ENCODE data around the gene FAM167B.
A peak's percentile ranks its signal among the peaks of the same experiment; 100 is the strongest.

Gene FAM167B

DNA sequence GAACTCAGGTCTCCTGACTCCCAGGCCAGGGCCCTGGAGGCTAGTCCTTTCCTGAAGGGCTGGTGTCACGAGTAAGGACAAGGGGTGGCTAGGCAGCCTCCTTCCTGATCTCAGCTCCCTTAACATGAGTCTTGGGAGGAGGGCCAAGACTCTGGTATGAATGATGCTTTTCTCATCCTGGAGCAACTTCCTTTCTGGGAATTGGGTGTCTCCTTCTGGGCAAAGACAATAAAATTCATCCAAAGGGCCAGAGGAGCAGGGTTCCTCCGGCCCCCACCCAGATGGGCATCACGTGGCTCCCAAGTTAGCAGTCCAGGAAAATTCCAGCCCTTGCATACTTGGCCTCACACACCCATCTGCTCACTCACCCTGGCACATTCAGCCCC lies at the start of gene FAM167B:
Gene FAM167B (plus strand): TSS at position 335 of the 386 bp plus-strand sequence. CDS start 200 bp downstream, outside the sequence.
- DNase-seq = no peak

DNA sequence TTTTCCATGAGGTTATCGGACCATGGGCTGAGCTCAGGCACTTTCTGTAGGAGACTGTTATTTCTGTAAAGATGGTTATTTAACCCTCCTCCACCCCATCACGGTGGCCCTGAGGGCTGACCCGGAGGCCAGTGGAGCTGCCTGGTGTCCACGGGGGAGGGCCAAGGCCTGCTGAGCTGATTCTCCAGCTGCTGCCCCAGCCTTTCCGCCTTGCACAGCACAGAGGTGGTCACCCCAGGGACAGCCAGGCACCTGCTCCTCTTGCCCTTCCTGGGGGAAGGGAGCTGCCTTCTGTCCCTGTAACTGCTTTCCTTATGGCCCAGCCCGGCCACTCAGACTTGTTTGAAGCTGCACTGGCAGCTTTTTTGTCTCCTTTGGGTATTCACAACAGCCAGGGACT lies 49.2 kb upstream of the FAM167B start:
- DNase-seq = no peak

DNA sequence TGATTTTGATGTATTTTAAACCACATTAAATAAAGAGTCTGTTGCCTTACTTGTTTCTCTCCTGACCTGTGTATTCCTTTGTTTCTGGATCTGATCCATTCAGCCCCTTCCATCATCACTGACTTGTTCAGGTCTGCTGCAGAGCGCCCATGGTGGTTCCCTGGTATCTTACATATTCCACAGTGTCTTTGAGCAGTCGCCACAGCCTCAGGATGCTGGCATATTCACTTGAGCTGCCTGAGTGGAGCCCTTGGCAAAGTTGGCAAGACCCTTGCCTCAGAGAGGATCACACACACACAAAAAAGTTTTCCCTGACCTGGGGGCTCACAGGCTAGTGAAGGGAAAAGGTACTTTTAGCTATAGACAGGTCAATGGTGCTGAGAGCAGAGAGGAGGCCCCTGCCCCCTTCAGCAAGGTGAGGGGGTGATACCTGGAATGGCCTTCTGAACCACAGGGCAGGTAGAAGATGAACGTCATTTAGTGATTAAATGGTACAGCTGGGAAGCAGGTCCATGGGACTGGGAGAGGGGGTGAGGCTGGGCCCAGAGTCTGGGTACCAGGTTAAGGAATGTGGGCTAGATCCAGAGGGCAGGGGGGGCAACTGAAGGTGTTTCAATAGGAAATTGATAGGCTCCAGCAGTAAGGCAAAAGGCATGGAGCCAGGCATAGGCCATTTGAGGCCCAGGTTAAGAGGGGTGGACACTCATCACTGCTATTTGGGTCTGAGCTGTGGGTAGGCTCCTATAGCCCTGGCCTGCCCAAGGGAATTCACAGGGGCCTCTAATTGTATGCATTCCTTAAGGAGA lies 48.6 kb upstream of the FAM167B start:
- no peak for DNase-seq

DNA sequence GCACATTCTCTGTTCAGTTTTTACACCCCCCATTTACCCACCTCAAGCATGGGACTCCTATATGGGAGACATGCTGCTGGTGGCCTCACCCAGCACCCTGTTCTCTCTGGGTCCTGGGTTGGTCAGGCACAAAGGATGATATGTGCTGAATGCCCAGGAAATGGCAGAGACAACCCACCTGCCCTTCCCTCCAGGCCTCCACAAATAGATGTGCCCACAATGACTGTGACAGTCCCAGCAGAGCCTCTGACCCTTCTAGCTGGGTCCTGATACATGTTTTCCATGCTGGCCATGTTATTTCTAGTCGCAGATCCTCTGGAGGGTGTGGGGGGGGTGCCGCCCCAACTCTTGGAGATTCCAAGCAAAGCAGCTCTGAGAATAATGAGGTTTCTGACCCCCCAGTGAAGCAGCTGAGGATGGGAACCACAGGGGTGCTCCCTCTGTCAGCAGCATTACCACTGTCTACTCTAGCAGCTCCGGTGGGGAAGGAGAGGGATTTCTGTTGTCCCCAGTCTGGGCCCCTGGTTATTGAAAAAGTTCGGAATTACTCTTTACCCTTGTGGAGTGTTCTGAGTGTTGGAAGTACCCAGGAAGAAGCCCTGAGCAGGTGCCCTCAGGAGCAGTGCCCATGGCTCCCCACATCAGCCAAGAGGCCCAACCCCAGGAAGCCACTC lies 47.8 kb upstream of the FAM167B start:
- DNase-seq = no peak

DNA sequence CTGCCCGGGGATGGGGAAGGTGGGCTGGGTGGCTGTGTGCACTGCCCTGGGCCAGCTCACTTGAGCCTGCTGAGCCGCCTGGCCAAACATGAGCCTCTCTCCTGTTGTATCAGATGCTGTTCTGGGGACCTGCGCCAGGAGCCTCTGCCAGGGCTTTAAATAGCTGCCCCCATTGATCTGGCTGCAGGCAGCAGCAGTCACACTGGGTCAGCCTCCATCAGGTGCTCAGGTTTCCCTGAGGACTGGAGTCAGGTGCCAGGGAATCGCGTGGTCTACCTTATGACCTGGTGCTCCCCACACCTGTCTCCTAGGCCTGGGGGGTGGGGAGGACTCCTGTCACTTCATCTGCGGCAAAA lies 47.3 kb upstream of the FAM167B start:
- DNase-seq = peak; percentile 35 to 75

DNA sequence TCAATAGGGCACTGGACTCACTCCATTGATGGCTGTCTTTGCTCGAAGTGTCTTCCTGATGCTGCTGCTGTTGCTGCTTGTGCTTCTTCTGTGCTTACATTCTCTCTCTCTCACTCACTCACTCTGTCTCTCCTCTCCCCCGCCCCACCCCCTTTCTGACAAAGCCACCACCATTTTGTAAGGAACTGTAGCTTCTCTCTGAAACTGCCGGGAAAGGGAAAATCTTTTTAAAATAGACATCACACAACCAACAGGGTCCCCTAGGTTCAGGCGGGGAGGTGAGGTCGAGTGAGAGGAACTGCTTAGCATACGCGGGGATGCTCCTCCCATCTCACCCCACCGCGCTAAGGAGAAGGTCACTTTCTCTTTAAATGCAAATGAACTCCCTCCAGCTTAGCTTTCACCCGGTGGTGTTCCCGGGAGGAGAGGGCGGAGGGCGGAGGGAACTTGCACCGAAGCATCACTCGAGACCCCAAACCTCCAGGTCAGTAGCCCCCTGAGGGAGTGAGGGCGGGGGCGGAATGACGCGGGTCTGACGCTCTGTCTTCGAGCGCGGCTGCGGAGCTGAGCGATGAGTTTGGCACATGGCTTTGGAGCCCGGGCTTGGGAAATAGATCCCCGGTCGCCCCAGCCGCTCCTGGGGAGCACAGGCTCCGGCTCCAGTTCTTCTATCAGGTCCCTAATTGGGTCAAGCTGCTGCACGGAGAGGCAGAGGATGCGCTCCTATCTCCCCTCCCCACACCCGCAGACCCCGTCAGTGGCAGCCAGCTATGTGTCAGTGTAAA lies 46.6 kb upstream of the FAM167B start, which contains the start of gene CCDC28B:
Gene CCDC28B (plus strand): TSS at position 370 of the 785 bp plus-strand sequence. CDS start 1,341 bp downstream, outside the sequence.
- DNase-seq = peak in 1 of 2 experiments; percentile 45

DNA sequence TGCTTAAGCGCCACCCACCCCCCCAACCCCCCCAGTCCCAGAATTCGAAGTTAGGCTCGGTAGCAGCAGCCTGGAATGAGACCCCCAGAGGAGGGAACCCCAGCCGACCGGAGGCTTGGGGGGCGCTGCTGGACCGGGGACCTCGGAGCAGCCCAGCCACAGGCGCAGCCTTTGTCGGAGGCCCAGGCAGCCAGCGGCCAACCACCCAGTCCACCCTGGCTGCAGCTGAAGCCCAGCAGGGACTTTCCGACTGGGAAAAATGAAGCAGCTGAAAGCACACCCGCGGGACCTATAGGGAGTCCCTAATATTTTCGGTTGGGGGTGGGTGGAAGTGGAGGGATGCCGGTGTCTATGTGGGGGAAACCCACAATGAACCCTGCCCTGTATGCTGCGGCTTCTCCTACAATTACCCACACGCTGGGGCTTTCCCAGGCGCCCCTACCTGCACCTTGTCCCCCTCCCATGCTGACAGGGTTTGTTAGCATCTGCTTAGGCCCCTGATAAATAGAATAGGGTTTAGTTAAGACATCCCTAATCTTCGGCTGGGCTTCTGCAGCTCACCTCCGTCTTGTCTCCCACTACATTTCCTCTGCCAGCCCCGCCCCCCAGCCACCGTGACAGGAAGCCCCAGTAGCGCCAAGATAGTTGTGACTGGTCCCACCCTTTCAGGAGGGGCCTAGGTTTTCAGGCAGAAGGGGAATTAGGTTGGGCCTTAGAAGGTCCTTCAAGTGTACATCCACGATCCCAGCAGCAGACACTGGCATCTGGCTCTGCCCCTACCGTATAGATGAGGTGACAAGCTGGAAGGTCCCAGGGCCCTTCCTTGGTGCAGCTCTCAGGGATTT lies 45.8 kb upstream of the FAM167B start:
- no peak for DNase-seq

DNA sequence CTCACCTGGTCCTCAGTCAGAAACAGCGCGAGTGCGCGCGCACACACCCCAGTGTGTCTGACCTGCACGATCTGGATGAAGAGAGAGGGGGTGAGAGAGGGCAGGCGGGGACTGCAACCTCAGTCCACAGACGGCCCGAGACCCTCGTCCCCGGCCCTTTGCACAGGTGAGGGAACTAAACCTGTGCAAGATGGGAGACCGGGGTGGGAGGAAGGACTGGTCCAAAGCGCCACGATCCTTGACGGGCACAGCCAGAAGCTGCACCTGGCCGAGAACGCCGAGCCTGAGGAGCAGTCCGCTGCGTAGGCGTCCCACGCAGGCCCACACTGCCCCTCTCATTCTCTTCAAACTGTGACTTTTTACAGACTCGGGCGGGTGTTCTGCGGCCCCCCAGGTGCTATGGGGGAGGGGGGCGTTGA lies 42.1 kb upstream of the FAM167B start:
- DNase-seq = no peak

DNA sequence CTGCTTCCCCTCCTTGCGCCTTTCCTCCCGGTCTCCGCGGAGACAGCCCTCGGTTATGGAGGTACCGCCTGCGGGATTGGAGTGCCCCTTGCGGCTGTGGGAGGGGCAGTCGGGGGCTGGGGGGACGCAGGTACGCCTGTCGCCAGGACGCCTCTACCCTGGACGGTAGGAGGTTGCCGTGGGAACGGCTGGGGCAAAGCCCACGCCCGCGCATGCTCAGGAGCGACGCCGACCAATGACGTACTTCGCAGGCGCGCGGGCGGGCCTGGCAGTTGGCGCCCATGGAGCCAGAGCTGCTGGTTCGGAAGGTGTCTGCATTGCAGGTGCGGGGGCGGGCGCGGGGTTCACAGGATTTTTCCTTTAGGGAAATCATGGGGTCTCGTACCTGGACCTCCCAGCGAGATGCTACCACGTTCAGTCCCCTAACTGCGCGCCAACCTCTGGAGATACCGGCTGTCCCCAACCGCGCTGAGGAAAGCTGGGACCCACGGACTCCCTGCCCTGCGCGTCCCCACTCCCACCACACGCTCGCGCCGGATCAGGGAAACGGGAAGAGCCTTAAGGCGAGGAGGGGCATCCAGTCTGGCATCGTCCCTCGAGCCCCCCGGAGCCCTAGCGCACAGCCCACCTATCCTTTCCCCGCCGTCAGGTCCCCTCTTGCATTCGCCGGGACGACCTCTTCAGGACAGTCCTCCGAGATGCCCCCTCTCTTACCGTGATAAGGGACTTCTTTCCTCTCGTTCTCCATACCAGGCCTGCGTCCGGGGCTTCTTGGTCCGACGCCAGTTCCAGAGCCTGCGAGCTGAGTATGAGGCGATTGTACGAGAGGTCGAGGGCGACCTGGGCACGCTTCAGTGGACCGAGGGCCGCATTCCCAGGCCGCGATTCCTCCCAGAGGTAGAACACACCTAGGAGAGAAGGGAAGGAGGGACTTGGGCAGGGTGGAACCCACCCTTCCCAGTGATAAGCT lies 41.3 kb upstream of the FAM167B start, which contains the start of gene IQCC:
Gene IQCC (plus strand): TSS at position 271 of the 970 bp plus-strand sequence. CDS start 11 bp downstream, at position 282.
- DNase-seq = peak; percentile 32 to 63

DNA sequence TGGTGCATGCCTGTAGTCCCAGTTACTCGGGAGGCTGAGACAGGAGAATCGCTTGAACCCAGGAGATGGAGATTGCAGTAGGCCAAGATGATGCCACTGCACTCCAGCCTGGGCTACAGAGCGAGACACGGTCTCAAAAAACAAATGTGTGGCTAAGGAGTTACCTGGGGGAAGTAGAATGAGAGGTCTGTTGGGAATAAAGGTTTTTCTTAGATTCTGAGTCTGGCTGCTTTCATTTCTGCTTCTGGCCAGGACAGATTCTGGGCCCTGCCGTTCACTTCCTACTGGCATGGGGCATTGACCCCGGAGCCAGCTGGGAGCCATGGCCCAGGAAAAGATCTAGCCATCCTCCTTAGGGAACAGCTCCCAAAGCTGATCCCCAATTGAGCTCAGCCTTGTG lies 38.6 kb upstream of the FAM167B start:
- DNase-seq = no peak

DNA sequence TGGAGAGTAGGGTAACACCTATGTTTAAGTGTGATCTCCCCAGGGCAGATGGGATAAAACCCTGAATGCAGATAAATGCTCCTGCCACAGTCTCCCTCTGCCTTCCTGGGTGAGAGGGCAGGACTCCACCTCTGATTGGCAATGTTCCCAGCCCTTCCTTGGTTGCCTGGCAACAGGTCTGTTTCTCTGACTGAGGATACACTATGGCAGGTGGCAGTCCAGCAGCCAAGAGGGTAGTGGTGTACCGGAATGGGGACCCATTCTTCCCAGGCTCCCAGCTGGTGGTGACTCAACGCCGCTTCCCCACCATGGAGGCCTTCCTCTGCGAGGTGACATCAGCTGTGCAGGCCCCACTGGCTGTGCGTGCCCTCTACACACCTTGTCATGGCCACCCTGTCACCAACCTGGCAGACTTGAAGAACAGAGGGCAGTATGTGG lies 38.1 kb upstream of the FAM167B start, which contains the start of gene DCDC2B:
Gene DCDC2B (plus strand): TSS at position 199 of the 438 bp plus-strand sequence. CDS start 5 bp downstream, at position 204.
- no peak for DNase-seq

DNA sequence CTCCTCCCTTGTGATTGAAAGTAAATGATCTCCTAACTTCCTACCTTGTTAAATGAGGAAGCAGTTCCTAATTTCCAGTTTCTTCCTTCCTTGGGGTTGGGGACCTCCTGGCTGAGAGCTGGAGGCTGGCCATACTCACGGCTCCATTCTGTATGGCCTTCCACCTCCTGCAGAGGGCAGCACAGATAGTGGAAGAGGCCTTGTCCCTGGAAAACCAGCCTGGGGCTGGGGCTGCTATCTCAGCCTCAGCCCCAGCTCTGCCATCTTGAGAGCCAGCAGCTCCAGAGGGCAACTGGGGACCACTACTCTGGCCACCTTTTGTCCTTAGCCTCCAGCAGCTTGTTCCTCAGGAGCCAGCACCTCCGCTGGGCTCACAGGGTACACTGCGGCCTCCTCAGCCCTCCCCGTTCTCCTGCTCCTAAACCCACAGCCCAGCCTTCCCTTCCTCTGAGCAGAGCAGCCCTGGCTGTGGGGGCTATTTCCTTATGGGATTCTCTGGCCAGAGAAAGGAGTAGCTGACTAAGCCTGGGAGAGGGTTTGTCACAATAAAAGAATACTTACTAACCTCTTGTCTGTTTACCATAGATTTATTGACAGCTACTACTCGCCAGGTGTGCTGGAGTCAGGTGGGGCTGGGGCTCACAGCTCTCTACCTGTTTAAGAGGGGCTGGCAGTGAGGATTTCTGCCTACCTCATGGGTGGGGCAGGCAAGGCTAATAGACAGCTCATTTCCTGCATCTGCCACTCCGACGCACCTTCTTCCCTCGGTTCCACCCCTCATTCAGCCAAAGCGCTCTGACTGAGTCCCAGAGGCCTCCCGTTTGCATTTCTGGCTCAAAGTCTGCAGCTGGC lies 31.2 kb upstream of the FAM167B start:
- no peak for DNase-seq

DNA sequence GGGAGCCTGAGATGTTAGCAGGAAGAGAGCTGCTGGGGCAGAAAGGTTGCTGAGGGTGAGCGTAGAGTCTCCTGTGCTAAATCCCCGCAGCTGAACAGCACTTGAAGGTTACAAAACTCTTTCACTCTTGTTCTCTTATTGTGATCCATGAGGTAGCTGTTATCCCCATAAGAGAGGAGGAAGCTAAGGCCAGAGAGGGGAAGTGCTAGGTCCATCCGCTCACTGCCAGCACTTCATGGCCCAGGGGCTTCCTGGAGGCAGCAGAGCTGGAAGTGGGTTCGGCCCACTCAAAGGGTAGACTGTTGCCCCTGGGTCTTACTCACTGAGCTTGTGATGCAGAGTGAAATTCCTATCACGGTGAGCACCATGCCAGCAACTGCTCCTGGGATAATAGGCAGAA lies 30.5 kb upstream of the FAM167B start:
- no peak for DNase-seq

DNA sequence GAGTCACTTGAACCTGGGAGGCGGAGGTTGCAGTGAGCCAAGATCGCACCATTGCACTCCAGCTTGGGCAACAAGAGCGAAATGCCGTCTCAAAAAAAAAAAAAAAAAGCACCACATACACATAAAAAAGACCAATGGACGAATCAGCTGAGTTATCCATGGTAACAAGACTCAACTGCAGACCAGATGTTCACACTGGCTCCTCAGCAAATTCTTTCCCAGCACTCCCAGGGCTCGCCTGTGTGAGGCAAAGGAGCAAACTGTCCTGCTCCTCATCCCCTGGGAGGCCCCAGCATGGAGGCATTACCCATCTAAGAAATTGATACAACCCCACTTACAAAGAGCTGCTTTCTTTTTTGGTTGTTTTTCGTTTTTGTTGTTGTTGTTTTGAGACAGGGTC lies 28.0 kb upstream of the FAM167B start:
- no peak for DNase-seq

DNA sequence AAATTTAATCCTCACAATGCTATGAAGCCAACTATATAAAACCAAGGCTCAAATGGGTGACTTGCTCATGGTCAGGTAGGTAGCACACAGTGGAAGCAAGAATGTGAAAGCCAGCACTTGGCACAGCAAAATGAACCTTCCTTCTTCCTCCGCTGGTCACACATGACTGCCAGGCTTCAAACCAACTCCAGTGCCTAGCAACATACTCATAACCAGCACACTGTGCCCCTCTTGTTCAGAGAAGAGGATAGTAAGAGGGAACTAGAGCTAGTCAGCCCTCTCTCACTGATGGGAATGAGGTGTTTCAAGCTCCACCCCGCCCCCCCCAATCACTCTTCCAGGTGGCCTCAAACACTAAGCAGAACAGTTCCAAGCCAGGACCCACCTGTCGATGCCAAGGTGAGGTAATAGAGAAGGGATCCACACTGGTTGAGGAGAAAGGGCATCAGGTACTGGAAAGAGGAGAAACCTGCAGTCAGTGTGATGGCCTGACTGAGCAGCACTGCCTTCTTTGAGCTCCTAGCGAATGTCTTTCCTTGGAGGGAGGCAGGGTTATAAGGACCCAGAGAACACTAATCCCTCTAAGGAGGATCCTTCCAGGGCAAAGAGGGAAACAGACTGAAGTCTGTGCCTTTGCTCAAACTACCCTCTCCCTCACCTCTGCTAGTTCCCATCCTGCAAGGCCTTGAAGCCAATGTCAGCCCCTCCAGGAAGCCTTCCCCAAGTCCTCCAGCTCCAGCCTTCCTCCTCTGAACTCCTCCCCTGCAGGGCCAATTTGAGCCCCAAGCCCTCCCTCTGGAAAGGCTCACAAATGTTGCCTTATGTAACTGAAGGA lies 26.1 kb upstream of the FAM167B start:
- no peak for DNase-seq

DNA sequence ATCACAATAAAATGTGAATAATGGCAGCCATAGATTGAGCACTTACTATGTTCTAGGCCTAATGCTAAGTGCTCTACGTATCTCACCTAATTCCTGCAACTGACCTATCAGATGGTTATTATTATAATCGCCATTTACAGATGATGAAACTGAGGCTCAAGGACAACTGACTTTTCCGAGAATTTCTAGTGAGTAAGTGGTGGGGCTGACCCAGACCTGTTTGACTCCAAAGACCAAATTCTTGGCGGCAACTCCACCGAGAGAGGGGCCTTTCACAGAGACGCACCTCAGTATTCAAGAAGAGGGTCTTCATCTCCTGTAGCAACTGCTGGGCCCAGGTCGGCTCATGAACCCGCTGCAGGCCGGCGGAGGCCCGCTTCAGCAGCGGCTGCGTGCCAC lies 25.4 kb upstream of the FAM167B start:
- no peak for DNase-seq

DNA sequence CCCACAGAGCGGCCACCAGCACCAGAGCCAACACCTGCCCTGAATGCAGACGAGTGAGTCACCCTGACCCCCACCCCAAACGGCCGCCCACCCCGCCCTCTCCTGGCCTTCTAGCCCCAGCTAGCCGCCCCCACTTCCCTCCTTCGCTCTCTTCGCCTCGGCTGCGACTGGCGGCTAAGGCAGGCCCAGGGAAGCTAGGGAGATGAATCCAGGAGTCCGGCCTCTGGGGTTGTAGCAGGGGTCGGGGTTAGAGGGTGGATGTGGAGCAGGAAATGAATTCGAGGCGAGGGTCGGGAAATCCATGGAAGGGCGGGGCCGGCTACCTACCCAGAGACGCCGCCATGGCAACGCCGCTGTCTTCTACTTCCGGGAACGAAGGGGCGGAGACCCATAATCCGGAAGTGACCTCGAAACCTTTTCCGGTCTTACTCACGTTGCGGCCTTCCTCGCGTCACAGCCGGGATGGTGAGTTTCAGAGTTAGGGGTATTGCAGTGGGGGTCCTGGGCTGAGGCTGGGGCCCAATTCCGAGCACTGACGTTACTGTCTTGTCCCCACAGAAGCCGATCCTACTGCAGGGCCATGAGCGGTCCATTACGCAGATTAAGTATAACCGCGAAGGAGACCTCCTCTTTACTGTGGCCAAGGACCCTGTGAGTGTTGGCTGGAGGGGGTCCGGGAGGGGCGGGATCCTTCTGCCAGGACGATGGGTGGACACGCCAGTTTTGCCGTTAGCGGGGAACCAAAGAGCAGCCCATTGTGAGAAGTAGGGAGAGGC lies 24.9 kb upstream of the FAM167B start, which contains the start of the genes EIF3I and TMEM234:
Gene EIF3I (plus strand): TSS at position 428 of the 776 bp plus-strand sequence. CDS start 35 bp downstream, at position 463.
Gene TMEM234 (minus strand): TSS at position 374 of the 776 bp plus-strand sequence. CDS start 31 bp downstream, at position 343.
- peak; percentile 19 to 81 for DNase-seq

DNA sequence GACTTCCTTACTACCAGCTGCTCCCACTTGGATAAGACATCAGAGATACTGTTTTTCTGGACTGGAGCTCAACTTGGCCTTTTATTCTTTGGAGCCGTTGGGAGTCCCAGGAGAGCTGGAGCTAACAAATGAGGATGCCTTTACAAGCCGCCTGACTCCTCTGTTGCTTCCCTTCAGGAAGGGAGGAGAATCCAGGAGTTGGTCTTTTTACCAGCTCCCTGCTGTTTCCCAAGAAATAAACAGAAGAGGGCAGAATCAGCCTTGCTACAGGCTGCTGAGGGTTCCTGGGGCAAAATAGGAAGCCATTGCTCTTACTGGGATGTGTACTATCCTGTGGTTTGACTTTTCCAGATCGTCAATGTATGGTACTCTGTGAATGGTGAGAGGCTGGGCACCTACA lies 23.3 kb upstream of the FAM167B start:
- no peak for DNase-seq
